ENCODE results near the gene CAV3.

GRCh38 chr3:8713901-8714759, 19.5 kb upstream of the CAV3 start:
- TF ChIP-seq PATZ1 (tag by site-specific recombination; IDR thresholded peaks at IDR 0.05) (no peak), ZNF248 (tag by site-specific recombination; IDR thresholded peaks at IDR 0.05) (no peak), ZNF133 (tag by site-specific recombination; IDR thresholded peaks at IDR 0.05) (no peak), SP7 (tag by site-specific recombination; IDR thresholded peaks at IDR 0.05) (no peak), HOXC10 (CRISPR knock-in tag; IDR thresholded peaks at IDR 0.05) (no peak), YY1 (tag by site-specific recombination; IDR thresholded peaks at IDR 0.05) (no peak), ZNF513 (tag by site-specific recombination; IDR thresholded peaks at IDR 0.05) (no peak), ZBTB21 (tag by site-specific recombination; IDR thresholded peaks at IDR 0.05) (no peak)
